NCI-H460 (cell line): Measurements from ENCODE around the gene NGF. TPM values are rescaled to one million over a fixed set of nuclear protein-coding genes. Genes with fewer than 3 reads are reported as not detected.
"Not testable (repeated sequence)": the region's sequence is repeated elsewhere in the genome, so short reads cannot be mapped to it uniquely, and the experiment has no call there.

Experiments
- DNase-seq: peaks from one replicate; pipeline ENCODE4 v3.0.0-alpha.2; 2016; ENCODE audit warnings: low read depth; ENCODE audit errors: extremely low read depth
- polyA plus RNA-seq: library from polyadenylated mRNA; depleted of rRNA; stranded (reverse); fragments of >200 nt; gene quantifications from 2 replicates; pipeline ENCODE4 v1.2.3, GENCODE V29; 2014; cell fraction: nucleus; rRNA removed
- total RNA-seq: library from RNA; depleted of rRNA; stranded (reverse); fragments of >200 nt; shearing (Covaris generic); gene quantifications from 2 replicates; pipeline ENCODE4 v1.2.3, GENCODE V29; 2014; rRNA removed

The NGF gene
- 0.66 and 1.6 TPM in 2 replicates for total RNA-seq
- polyA plus RNA-seq = 0.44 TPM in 1 of 2 replicates, not detected in the other

DNA sequence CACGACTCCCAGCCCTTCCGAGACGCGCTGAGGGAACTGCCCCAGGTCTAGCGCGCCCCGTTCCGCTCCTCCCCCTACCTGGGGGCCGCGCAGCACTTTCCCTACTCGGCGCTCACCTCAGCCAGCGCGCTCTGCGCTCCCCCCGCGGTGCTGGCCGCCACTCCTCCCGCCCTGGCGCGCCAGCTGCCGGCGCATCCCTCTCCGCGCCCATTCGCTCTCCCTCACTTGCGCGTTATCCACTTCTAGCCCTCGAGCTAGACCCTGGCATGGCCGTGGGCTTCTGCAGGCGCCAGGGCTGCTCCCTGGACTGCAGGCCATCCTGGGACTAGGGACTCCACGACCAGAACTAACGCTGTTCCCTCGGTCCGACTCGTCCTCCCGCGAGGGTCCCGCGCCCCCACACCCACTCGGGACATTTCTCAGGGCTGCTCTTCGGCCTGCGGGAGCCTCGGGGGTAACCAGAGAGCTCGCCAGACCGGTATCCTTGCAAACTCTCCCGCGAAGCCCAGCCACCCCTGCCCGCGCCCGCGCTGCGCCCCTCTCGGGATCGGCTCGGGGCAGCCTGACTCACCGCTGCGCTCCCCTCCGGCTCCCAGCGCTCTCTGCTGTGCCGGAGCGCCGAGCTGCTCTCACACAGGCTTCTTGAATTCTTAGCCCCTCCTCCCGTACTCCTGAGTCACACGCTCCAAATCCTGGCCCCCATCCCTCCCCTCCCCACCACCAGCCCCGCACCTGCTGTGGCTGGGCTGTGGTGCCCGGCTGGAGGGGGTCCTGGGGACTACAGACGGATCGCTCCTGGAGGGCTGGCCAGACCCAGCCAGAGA lies at the start of gene NGF:
TSS of gene NGF (minus strand) at position 617 of the 824 bp plus-strand sequence. CDS start 51,454 bp downstream, outside the sequence.
- DNase-seq = no peak

DNA sequence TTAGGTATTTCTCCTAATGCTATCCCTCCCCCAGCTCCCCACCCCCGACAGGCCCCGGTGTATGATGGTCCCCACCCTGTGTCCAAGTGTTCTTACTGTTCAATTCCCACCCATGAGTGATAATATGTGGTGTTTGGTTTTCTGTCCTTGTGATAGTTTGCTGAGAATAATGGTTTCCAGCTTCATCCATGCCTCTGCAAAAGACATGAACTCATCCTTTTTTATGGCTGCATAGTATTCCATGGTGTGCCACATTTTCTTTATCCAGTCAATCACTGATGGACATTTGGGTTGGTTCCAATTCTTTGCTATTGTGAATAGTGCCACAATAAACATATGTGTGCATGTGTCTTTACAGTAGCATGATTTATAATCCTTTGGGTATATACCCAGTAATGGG lies 45.4 kb upstream of the NGF start:
- not testable (repeated sequence) for DNase-seq

DNA sequence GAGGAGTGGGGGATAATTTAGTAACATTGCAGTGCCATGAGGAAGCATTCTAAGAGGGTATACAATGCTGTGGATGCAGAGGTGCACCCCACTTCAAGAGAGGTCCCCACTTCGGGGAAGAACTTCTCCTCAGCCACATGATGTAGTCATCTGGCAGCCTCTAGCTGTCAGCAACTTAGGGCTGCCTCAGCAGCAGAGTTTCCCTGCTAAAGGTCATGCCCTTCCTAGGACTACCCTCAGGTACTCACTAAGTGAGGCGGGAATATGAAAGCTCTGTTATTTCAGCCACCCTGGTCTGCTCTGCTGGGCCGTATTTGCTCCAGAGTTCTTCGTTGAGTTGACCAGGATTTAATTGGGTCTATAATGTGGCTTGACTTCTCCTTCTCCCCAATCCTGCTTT lies 41.9 kb upstream of the NGF start:
- no peak for DNase-seq

GRCh38 chr1:115377411-115377810 lies 39.4 kb upstream of the NGF start:
- DNase-seq = no peak

DNA sequence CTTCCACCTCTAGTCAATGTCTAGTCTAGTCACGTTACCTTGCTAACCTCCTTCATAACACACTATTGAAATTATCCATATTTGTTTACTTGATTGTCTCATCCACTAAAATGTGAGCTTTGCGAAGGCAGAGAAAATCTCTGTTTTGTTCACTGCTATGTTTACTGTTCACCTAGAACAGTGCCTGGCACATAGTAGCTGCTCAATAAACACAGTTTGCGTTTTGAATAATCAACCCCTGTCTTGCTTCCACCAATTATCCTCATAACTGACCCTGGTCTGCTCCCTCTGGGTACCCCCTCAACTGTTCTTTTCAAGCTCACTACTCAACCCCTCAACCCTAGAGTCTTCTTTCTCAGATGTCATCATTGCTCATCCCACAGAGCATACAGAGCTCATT lies 36.5 kb upstream of the NGF start:
- no peak for DNase-seq

GRCh38 chr1:115373305-115373704 lies 35.3 kb upstream of the NGF start:
- DNase-seq = no peak

DNA sequence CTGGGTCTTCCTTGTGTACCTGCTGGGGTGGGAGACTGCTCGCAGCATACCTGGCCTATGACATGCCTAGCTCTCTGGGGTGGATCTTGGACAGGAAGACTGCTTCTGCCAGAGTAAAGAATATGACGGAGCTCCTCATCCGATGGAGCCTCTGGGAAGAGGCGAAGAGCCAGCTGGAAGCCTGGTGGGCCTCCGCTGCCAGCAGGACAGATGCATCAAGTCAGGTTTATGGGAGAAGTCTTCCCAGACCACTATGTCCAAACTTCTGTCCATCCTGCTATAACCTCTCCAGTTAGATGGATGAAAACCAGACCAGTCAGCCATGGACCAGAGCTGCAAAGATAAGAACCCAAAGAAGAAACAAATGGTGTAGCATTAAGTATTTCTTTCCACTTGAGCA lies 27.7 kb upstream of the NGF start:
- no peak for DNase-seq

DNA sequence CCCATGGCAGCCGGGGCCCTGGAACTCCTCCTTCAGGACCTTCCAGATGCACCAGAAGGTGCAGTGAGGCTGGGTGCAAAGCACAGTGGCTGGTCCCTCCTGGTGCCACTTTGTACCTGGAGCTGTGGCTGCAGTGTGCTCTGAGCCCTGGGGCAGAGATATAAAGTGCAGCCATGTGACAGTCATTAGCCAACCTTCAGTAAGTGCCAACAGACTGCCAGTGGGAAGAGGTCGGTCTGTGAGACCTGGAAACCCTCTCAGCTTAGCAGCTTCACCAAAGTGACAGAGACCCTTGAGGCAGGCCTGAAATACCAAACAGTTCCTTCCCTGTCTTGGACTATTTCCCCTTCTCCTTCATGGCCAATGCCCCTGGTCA lies 26.7 kb upstream of the NGF start:
- no peak for DNase-seq

GRCh38 chr1:115364046-115364779 lies 26.2 kb upstream of the NGF start:
- DNase-seq = no peak

GRCh38 chr1:115363171-115363570 lies 25.1 kb upstream of the NGF start:
- DNase-seq = no peak

- DNase-seq = not testable (repeated sequence)
These were observed 22.6 kb upstream of the NGF start for GRCh38 chr1:115360505-115361129.

DNA sequence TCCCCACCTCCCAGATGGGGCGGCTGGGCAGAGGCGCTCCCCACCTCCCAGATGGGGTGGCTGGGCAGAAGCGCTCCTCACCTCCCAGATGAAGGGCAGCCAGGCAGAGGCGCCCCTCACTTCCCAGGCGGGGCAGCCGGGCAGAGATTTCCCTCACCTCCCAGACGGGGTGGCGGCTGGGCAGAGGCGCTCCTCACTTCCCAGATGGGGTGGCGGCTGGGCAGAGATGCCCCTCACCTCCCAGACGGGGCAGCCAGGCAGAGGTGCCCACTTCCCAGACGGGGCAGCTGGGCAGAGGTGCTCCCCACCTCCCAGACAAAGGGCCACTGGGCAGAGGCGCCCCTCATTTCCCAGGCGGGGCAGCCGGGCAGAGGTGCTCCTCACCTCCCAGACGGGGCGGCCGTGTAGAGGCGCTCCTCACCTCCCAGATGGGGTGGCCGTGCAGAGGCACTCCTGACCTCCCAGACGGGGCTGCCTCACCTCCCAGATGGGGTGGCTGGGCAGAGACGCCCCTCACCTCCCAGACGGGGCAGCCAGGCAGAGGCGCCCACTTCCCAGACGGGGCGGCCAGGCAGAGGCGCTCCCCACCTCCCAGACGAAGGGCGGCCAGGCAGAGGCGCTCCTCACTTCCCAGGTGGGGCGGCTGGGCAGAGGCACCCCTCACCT lies 21.9 kb upstream of the NGF start:
- DNase-seq = not testable (repeated sequence)

DNA sequence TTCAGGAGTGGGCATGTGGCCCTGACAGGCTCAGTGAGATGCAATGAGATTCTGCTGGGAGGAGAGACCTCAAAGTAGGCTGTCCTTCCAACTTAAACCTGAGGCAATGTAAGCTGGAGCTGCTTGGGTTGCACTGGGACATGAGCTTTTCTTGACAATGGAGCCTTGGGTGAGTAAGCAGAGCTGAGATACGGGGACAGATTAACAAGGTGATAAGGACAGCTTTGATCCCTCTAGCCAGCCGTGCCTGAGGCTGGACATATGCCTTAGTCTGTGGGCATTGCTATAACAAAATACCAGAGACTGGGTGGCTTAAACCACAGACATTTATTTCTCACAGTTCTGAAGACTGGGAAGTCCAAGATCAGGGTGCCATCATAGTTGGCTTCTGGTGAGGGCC lies 18.3 kb upstream of the NGF start:
- DNase-seq = no peak

- no peak for DNase-seq
These were observed 17.0 kb upstream of the NGF start for GRCh38 chr1:115355069-115355468.

GRCh38 chr1:115351143-115351542 lies 13.1 kb upstream of the NGF start:
- DNase-seq = no peak

GRCh38 chr1:115348636-115349035 lies 10.6 kb upstream of the NGF start:
- no peak for DNase-seq

DNA sequence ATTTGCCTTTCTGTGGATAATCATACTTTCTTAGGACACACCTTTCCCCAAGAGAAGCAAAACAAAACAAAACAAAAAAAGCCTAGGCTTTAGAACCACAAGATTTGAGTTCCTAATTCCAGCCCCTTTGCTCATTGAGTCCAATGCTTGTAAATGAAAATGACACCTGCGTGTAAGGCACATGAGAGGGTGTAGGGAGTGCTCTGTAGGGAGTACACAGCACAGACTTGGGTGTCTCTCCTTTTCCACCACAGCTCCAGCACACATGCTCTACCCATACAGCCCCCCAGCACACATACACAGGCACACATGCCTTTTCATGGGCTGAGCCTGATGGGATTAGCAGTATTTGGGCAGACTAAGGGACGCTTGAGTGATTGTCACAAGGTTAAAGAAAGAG lies 9.2 kb upstream of the NGF start:
- DNase-seq = no peak

GRCh38 chr1:115343200-115343737 lies 5.2 kb upstream of the NGF start:
- DNase-seq = no peak

DNA sequence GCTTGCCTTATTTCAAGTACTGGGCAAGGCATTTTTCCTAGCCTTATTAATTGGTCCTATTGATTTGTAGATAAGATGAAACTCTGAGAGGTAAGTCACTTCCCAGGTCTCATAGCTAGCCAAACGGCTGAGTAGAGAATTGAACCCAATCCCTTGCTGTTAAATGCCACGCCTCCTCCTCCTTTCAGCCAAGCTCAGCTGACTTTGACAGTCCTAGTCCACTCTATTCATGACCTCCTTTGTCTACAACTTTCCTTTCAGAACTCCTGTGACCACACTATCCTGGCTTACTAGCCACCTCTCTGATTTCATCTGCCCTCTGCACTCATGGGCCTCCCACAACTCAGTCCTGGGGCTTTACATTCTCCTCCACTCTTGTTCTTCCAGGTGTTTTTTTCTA lies 3.9 kb upstream of the NGF start:
- DNase-seq = no peak

- no peak for DNase-seq
These were observed 2.8 kb upstream of the NGF start for GRCh38 chr1:115340879-115341278.

DNA sequence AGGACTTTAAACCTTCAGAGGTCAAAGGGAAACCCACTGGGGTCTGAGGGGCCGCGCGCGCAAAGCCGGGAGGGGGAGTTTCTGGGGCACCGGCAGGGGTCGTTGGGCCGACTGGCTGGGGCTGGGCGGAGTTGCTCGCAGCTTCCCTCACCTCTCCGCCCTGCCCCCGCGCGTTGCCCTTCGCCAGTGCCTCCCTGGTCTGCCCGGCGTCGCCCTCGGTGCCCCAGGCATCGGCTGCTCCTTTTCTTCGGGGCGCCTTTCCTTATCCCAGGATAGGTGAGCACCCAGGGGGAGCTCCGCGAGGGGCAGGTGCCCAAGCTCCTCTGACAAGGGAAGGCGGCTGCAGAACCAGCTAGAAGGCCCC lies 390 bp upstream of the NGF start:
- no peak for DNase-seq
